ENCODE results near the gene URAD. TPM values are rescaled to one million over a fixed set of nuclear protein-coding genes. Genes with fewer than 3 reads are reported as not detected.

URAD gene
- total and polyA plus RNA-seq, 8 donors = 0.31 TPM; not detected in 7

DNA sequence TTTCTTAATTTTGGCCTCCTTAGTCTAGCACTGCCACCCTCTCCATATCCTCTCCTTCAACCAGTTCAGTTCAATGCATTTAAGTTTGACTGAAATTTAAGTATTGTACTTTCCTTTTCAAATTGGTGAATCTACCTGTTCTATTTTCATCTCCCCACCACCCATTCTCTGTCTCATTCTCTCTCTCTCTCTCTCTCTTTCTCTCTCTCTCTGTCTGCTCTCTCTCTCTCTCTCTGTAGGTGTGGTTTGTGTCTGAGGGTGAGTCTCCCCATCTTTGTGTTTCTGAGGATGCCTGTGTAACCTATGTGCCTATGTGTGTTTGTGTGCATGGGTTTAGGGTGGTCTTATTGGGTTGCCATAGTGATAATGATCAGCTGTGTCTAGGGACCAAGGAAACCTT, 58.6 kb downstream of the URAD start:
- ATAC-seq = no peak
- no peaks in the 10 kb centered on the region for H3K4me1 ChIP-seq
- peak overlapping the region in 3 of 4 donors; percentile 12 to 60 (median 56) for H3K27ac ChIP-seq
- FAIRE-seq = no peak
- no peaks in the 10 kb centered on the region for H3K9me3 ChIP-seq
- DNase-seq = no peak
- H3K4me3 ChIP-seq = peak overlapping the region in 1 of 4 donors; percentile 22
- intact Hi-C loops (cut with DNase I) = no loop called here
- H3K36me3 ChIP-seq = no peaks in the 10 kb centered on the region
- TF ChIP-seq CTCF (IDR thresholded peaks at IDR 0.05) = no peak
- no peaks in the 10 kb centered on the region for H3K27me3 ChIP-seq

DNA sequence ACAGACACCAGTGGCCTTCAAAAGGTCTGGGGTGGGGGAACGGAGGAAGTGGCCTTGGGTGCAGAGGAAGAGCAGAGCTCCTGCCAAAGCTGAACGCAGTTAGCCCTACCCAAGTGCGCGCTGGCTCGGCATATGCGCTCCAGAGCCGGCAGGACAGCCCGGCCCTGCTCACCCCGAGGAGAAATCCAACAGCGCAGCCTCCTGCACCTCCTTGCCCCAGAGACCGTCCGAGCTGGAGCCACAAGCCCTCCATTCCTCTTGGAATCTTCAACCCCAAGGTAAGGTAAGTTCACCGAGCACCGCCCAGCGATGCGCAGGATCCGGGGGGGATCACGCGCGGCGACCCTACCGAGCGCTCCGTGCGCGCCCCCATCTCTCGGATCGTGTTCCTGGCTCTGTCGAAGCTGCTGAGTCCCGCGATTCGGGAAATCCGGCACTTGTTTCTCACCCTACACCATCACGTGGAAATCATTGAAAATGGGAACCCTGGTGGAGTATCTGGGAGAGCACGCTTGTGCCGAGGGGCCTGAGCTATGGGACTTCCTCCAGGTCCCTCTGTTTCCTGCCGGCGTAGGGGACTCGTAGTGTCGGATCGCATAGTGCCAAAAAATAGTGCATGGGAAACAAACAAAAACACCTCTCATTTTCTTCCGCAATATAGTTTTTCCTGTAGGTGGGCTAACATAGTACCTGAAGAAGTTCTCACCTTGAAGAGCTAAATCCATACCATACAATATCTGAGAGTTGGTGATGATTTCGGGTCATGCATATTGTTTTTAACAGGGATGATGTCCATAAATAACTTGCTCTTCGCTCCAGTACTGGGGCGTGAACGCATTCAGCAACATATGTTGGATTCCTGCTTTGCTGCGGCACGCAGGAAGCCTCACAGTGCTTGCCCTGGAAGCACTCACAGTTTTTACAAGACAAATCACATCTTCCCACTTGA, 59.4 kb downstream of the URAD start:
- DNase-seq = peak in 2 of 6 donors; percentile 23 to 54
- intact Hi-C loops (cut with DNase I) = no loop called here
- peak overlapping the region; percentile 56 to 75 (median 61) for H3K27ac ChIP-seq
- 52 to 60% methylated on average over 48 of the region's 48 CpGs for WGBS, 2 donors
- peak; percentile 4 to 30 (median 13) for ATAC-seq
- FAIRE-seq = no peak
- no peaks in the 10 kb centered on the region for H3K4me1 ChIP-seq
- peak overlapping the region in 2 of 4 donors; percentile 14 to 22 for H3K4me3 ChIP-seq
- TF ChIP-seq CTCF (IDR thresholded peaks at IDR 0.05) = no peak
- no peaks in the 10 kb centered on the region for H3K9me3 ChIP-seq
- H3K27me3 ChIP-seq = no peaks in the 10 kb centered on the region
- no peaks in the 10 kb centered on the region for H3K36me3 ChIP-seq

- peak; percentile 4 to 7 (median 6) for ATAC-seq
- no peaks in the 10 kb centered on the region for H3K36me3 ChIP-seq
- DNase-seq = peak in 2 of 6 donors; percentile 34 to 59
- WGBS, 2 donors = 59% methylated on average over 25 to 26 of the region's 26 CpGs
- peak overlapping the region in 2 of 4 donors; percentile 14 to 22 for H3K4me3 ChIP-seq
- no peak for TF ChIP-seq CTCF (IDR thresholded peaks at IDR 0.05)
- intact Hi-C loops (cut with DNase I) = no loop called here
- H3K27ac ChIP-seq = peak overlapping the region; percentile 56 to 75 (median 61)
- no peaks in the 10 kb centered on the region for H3K9me3 ChIP-seq
- H3K27me3 ChIP-seq = no peaks in the 10 kb centered on the region
- FAIRE-seq = no peak
- H3K4me1 ChIP-seq = no peaks in the 10 kb centered on the region
These were observed 60.1 kb downstream of the URAD start for GRCh38 chr13:27928353-27928804.

Other genes with a start within 250 kb of the URAD start
- not detected for gene GSX1, start 196.2 kb downstream of the URAD start, total RNA-seq
- gene GSX1, start 196.2 kb downstream of the URAD start, polyA plus RNA-seq = not detected
- 10 to 100 TPM in 5 of 6 donors, 1 to 10 TPM in 1; 8.0 to 17.1 (median 12.3) TPM for gene PDX1, start 68.7 kb downstream of the URAD start, total RNA-seq
- 10 to 100 TPM; 15.7 to 26.1 TPM for gene PDX1, start 68.7 kb downstream of the URAD start, polyA plus RNA-seq
- 1 to 10 TPM; 2.8 to 6.0 (median 4.8) TPM for gene CDX2, start 19.4 kb downstream of the URAD start, total RNA-seq
- 1 to 10 TPM; 3.5 to 6.9 TPM for gene CDX2, start 19.4 kb downstream of the URAD start, polyA plus RNA-seq
- gene FLT3, start 111.9 kb upstream of the URAD start, total RNA-seq = 1 to 10 TPM; 2.6 to 4.0 (median 3.3) TPM
- 1 to 10 TPM; 2.3 to 3.9 TPM for gene FLT3, start 111.9 kb upstream of the URAD start, polyA plus RNA-seq
- gene PAN3, start 149.9 kb upstream of the URAD start, total RNA-seq = 10 to 100 TPM; 12.4 to 26.4 (median 16.2) TPM
- gene PAN3, start 149.9 kb upstream of the URAD start, polyA plus RNA-seq = 10 to 100 TPM; 16.3 to 21.7 TPM

Data from pancreas (tissue), 10 donors.